Body of pancreas (tissue), 4 donors: Measurements from ENCODE around the gene PRCC. TPM values are rescaled to one million over a fixed set of nuclear protein-coding genes. Genes with fewer than 3 reads are reported as not detected.

Experiments used
- ATAC-seq: fragments of 150-250 bp; one replicate; pipeline ENCODE4 v1.9.1; 2016
- DNase-seq, 4 donors: peaks; one replicate each; pipeline ENCODE4 v3.0.0-alpha.2; 2019
- H3K27ac ChIP-seq, 4 donors: fragments of 200-600 bp; sonication (generic); 1 replicate in 3 of 4; 2 replicates in 1 of 4; pipeline versions ENCODE4 v1.5.1 to v1.6.1; 2016 to 2019; ENCODE audit warnings: mild to moderate bottlenecking in 1 of 4, mixed read lengths in 1 of 4, moderate library complexity in 1 of 4
- H3K27me3 ChIP-seq, 2 donors: fragments of 200-600 bp; sonication (generic); one replicate each; pipeline ENCODE4 v1.6.0; 2016; ENCODE audit warnings: mild to moderate bottlenecking in 1 of 2
- H3K36me3 ChIP-seq, 2 donors: fragments of 200-600 bp; sonication (generic); replicated peaks in 1 of 2; 2 replicates each; pipeline ENCODE4 v1.5.1; 2016; ENCODE audit warnings: low read depth in 2 of 2; ENCODE audit not compliant: insufficient read depth in 1 of 2
- H3K4me1 ChIP-seq: fragments of 200-600 bp; sonication (generic); one replicate; pipeline ENCODE4 v1.6.0; 2016
- H3K4me3 ChIP-seq, 2 donors: fragments of 200-600 bp; sonication (generic); 1 replicate in 1 of 2; 2 replicates in 1 of 2; pipeline ENCODE4 v1.5.1; 2016 to 2019
- H3K9me3 ChIP-seq, 3 donors: fragments of 200-600 bp; sonication (generic); 1 replicate in 2 of 3; 2 replicates in 1 of 3; pipeline ENCODE4 v1.5.1; 2016
- POLR2A ChIP-seq, 3 donors: fragments of 450-650 bp; IDR thresholded peaks; one replicate each; pipeline ENCODE4 v1.6.1; 2016; ENCODE audit warnings: antibody characterized with exemption in 3 of 3, mild to moderate bottlenecking in 2 of 3
- WGBS, 2 donors: methylation state at CpG; one replicate each; pipeline ENCODE4 v1.1.5; 2017; 5-methylcytosine and 5-hydroxymethylcytosine counted together
- intact Hi-C: fragments of 100-400 bp; cut with DNase I; formaldehyde crosslinking; loops from one replicate; pipeline ENCODE4 v1.15.1; 2023
- total RNA-seq, 2 donors: library from RNA; depleted of rRNA; stranded (reverse); fragments of >200 nt; gene quantifications; one replicate each; pipeline ENCODE4 v1.1.0, GENCODE V29; 2016
- TF ChIP-seq, protein P1 (sequence below), 7 experiments: fragments of 450-650 bp in 4 of 7; fragments of 200-600 bp in 3 of 7; sonication (generic) in 3 of 7; IDR thresholded peaks; one replicate each; pipeline ENCODE4 v1.5.1; 2016 to 2019; ENCODE audit warnings: antibody characterized with exemption in 7 of 7

PRCC gene
- total RNA-seq, 2 donors from 2014 or later = 19.2 to 28.3 TPM

DNA sequence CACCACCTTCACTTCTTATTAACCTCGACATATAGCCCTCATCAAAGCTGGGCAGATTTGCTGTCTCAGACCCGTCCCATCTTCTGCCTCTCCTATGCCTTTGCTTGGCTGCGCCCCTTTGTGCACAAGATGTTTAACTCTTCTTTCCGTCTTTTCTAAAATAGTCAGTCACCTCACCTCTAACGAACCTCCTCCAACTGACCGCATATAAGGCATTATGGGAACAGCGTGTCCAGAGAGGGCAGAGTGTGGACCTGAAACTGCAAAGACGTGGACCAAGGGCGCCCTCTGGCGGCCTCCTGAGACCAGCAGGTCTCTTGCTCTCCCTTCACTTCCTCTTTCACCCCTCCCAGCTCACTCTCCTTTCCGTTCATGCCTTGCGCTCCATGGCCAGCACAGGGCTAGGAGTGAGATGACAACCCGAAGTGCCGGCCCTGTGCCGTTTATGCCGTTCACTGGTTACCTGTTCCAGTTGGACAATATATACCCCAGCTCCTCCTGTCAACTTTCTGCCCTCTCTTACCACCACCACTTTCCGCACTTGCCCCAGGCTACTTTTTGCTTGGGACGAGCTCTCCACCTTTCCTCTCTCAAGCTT is 41.6 kb upstream of the PRCC start:
- Histone ChIP-seq H3K36me3 (peaks cover 0 to 13% of the 10 kb centered on the region in 2 donors), H3K9me3 (no peaks in the 10 kb centered on the region), H3K27me3 (no peaks in the 10 kb centered on the region), H3K4me3 (no peak overlapping the region), H3K27ac (peak overlapping the region in 2 of 4 donors; percentile 1 to 38), H3K4me1 (peaks cover 50% of the 10 kb centered on the region)
- TF ChIP-seq POLR2A (IDR thresholded peaks at IDR 0.05) = no peak
- TF ChIP-seq, protein P1, sequence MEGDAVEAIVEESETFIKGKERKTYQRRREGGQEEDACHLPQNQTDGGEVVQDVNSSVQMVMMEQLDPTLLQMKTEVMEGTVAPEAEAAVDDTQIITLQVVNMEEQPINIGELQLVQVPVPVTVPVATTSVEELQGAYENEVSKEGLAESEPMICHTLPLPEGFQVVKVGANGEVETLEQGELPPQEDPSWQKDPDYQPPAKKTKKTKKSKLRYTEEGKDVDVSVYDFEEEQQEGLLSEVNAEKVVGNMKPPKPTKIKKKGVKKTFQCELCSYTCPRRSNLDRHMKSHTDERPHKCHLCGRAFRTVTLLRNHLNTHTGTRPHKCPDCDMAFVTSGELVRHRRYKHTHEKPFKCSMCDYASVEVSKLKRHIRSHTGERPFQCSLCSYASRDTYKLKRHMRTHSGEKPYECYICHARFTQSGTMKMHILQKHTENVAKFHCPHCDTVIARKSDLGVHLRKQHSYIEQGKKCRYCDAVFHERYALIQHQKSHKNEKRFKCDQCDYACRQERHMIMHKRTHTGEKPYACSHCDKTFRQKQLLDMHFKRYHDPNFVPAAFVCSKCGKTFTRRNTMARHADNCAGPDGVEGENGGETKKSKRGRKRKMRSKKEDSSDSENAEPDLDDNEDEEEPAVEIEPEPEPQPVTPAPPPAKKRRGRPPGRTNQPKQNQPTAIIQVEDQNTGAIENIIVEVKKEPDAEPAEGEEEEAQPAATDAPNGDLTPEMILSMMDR (IDR thresholded peaks at IDR 0.05) = peak; percentile 85 to 96 (median 91)
- peak; percentile 88 to 94 (median 92) for DNase-seq
- intact Hi-C loops = no loop called here
- ATAC-seq = peak; percentile 70
- WGBS, 2 donors = 12 to 13% methylated on average over 18 of the region's 18 CpGs

DNA sequence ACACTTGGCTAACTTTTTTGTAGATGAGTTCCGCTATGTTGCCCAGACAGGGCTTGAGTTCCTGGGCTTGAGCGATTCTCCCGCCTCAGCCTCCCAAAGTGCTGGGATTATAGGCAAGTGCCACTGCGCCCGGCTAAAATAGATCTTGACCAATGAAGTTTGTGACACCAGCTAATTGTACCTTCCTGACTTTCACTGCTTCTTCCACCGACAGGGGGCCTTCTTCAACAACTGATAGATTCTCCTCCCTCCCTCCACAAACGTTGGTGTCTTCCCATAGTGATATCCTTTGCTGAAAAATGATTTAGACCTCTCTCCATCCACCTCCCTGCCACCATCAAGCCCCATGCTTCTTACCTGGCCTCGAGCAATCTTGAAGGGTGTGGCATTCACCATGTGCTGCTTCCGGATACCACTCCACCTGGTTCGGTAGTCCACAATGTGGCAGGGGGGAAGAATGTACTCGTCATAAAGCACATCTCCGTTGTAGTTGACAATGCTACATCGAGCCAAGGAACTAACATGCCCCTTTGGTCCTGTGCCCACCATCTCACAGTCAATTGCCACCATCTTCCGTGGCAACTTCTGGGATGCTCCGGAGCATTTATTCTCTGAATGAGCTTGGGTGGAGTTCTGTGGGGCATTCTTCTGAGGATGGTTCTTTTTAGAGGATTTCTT is 40.6 kb upstream of the PRCC start:
- H3K36me3 ChIP-seq = peaks cover 0 to 10% of the 10 kb centered on the region in 2 donors
- intact Hi-C loops = no loop called here
- TF ChIP-seq, protein P1 (IDR thresholded peaks at IDR 0.05) = peak in 6 of 7 experiments; percentile 23 to 57 (median 44)
- no peak for TF ChIP-seq POLR2A (IDR thresholded peaks at IDR 0.05)
- H3K9me3 ChIP-seq = no peaks in the 10 kb centered on the region
- peaks cover 50% of the 10 kb centered on the region for H3K4me1 ChIP-seq
- no peak for ATAC-seq
- no peak overlapping the region for H3K4me3 ChIP-seq
- H3K27ac ChIP-seq = no peak overlapping the region
- 29 to 35% methylated on average over 14 to 15 of the region's 15 CpGs for WGBS, 2 donors
- peak in 3 of 4 donors; percentile 48 to 64 (median 61) for DNase-seq
- no peaks in the 10 kb centered on the region for H3K27me3 ChIP-seq

DNA sequence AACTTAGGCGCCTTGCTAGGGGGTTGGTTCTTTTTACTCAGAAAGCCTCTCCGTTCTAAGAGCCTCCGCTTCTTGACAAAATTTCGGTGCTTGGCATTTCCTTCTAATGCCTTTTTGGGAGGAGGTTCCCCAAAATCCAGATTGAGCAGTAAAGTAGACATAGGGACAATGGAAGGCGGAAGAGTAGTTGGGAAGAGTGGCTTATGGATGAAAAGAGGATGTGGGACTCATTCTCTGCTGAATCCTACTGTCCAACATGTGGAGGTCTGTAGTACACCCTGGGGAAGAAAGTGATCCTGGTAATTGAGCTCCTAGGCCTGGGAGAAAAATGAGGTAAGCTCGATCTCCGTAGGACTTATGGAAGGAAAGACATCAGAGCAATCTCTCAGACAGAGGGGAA is 39.8 kb upstream of the PRCC start:
- peaks cover 0 to 10% of the 10 kb centered on the region in 2 donors for H3K36me3 ChIP-seq
- H3K4me3 ChIP-seq = peak overlapping the region; percentile 46 to 85
- no peak for DNase-seq
- peak overlapping the region in 3 of 4 donors; percentile 93 to 97 (median 96) for H3K27ac ChIP-seq
- WGBS, 2 donors = 40 to 55% methylated on average over 7 of the region's 7 CpGs
- peaks cover 50% of the 10 kb centered on the region for H3K4me1 ChIP-seq
- no peaks in the 10 kb centered on the region for H3K9me3 ChIP-seq
- intact Hi-C loops = no loop called here
- no peaks in the 10 kb centered on the region for H3K27me3 ChIP-seq
- TF ChIP-seq POLR2A (IDR thresholded peaks at IDR 0.05) = no peak
- TF ChIP-seq, protein P1 (IDR thresholded peaks at IDR 0.05) = no peak
- ATAC-seq = no peak

DNA sequence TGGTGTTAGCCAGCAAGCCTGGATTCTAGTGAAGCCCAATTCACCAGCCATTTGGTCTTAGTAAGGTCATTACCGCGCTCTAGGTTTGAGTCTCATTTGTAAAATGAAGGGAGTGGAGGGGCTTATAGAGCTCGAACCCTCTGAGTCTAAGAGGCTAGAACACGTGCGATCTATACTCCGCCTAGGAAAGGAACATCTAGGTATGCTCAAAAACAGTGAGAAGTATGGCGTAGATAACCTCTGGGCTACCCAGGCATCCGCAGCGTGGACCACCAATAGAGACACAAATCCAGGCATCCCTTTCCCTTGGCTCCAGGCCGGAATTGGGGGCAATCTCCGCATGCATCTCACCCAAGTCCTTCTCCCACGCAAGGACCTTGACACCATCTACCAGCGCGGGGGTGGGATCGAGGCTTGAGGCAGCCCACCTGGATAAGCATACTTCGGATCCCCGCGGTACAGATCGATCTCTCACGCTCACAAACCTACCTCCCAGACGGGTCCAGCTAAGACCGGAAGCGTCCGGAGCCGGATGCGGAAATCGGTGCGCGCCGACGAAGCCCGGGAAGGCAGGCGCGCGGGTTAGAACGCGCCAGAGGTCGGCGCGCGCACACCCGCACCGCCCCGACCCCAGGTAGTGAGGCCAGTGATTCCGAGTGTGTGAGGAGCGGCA is 39.3 kb upstream of the PRCC start, which contains the start of gene METTL25B:
Gene METTL25B, plus strand, starts transcription at position 544 of the 673 bp plus-strand sequence. CDS start 636 bp downstream, outside the sequence.
- ATAC-seq = peak; percentile 82
- H3K27ac ChIP-seq = peak within 1 kb of the TSS; percentile 93 to 97 (median 96)
- no peaks in the 10 kb centered on the region for H3K9me3 ChIP-seq
- peaks cover 0 to 6% of the 10 kb centered on the region in 2 donors for H3K36me3 ChIP-seq
- H3K4me1 ChIP-seq = peaks cover 50% of the 10 kb centered on the region
- 0% methylated on average over 7 to 36 of the region's 46 CpGs for WGBS, 2 donors
- peak within 1 kb of the TSS; percentile 46 to 85 for H3K4me3 ChIP-seq
- no peaks in the 10 kb centered on the region for H3K27me3 ChIP-seq
- DNase-seq = peak; percentile 82 to 85 (median 84)
- TF ChIP-seq POLR2A (IDR thresholded peaks at IDR 0.05) = peak; percentile 21 to 78 (median 77)
- TF ChIP-seq, protein P1 (IDR thresholded peaks at IDR 0.05) = no peak
- intact Hi-C loops = no loop called here
